HCT116 (cell line): ENCODE data around the gene SPATC1L. TPM values are rescaled to one million over a fixed set of nuclear protein-coding genes. Genes with fewer than 3 reads are reported as not detected.

Experiments used
- ATAC-seq: fragments of 200-7000 bp; cut with Tn5 transposase; 2 replicates; pipeline ENCODE4 v1.9.1; 2020; ENCODE audit warnings: mild to moderate bottlenecking, moderate library complexity
- BruUV-seq: library from RNA; stranded (reverse); fragments of 400-500 nt; replicated peaks from 2 replicates; lab custom pipeline; 2021; lab: Mats Ljungman, UMichigan
- CTCF ChIA-PET: fragments of 300-600 bp; sonication (Branson Sonifier 250); formaldehyde crosslinking; loops from one replicate; lab custom pipeline; 2021; ENCODE audit warnings: antibody characterized with exemption; lab: Charles Lee
- POLR2A ChIA-PET: fragments of 300-600, 350-600 bp; sonication (Branson Sonifier 250); formaldehyde crosslinking; loops from one replicate; lab custom pipeline; 2021; ENCODE audit warnings: antibody characterized with exemption; lab: Charles Lee
- RAD21 ChIA-PET, 2 experiments: fragments of 300-600 bp; sonication (Branson Sonifier 250); formaldehyde crosslinking; loops; one replicate each; lab custom pipeline; 2023; ENCODE audit warnings: low total read pairs in 2 of 2; ENCODE audit not compliant: uncharacterized antibody in 2 of 2, unreplicated experiment in 2 of 2, low non-redundant PET in 1 of 2; lab: Charles Lee
- DNase-seq: peaks from one replicate; pipeline ENCODE4 v3.0.0-alpha.2; 2010; ENCODE audit warnings: low read depth, low spot score
- H2AFZ ChIP-seq: fragments of 200-600 bp; shearing (Covaris generic), sonication (generic); 2 replicates; pipeline ENCODE4 v1.6.1; 2017; ENCODE audit warnings: low read depth, mixed run types, mixed read lengths, antibody characterized with exemption, low read length; ENCODE audit not compliant: poor library complexity, severe bottlenecking
- H3K27ac ChIP-seq: 2 replicates; pipeline ENCODE4 v1.5.1; 2012; ENCODE audit warnings: low read depth, low read length
- H3K27me3 ChIP-seq: fragments of 200-600 bp; sonication (generic); 2 replicates; pipeline ENCODE4 v1.6.1; 2016; ENCODE audit warnings: mixed run types, low read length, mixed read lengths; ENCODE audit not compliant: insufficient read depth
- H3K36me3 ChIP-seq, 2 experiments: fragments of 200-500 bp in 1 of 2; fragments of 200-600 bp in 1 of 2; sonication (Bioruptor generic) in 1 of 2; sonication (generic) in 1 of 2; 2 replicates each; pipeline versions ENCODE4 v1.5.1 to v1.6.1; 2014 to 2016; ENCODE audit warnings: low read length in 2 of 2, inconsistent platforms in 1 of 2, mixed read lengths in 1 of 2, mixed run types in 1 of 2; ENCODE audit not compliant: insufficient read depth in 2 of 2, control insufficient read depth in 1 of 2
- H3K4me1 ChIP-seq, 2 experiments: fragments of 200-600 bp in 1 of 2; sonication (generic) in 1 of 2; 2 replicates each; pipeline versions ENCODE4 v1.5.1 to v1.6.1; 2012 to 2017; ENCODE audit warnings: low read length in 2 of 2, inconsistent platforms in 1 of 2, mild to moderate bottlenecking in 1 of 2, mixed read lengths in 1 of 2, mixed run types in 1 of 2, moderate library complexity in 1 of 2; ENCODE audit not compliant: insufficient read depth in 2 of 2, control insufficient read depth in 1 of 2
- H3K4me2 ChIP-seq: fragments of 200-600 bp; sonication (generic); 2 replicates; pipeline ENCODE4 v1.6.1; 2017; ENCODE audit warnings: mixed run types, low read length, mixed read lengths
- H3K4me3 ChIP-seq, 2 experiments: fragments of 200-600 bp in 1 of 2; sonication (generic) in 1 of 2; replicated peaks in 1 of 2; 2 replicates each; pipeline ENCODE4 v1.5.1; 2011 to 2016; ENCODE audit warnings: low read length in 2 of 2, control low read depth in 1 of 2, low read depth in 1 of 2, mild to moderate bottlenecking in 1 of 2, mixed read lengths in 1 of 2, mixed run types in 1 of 2
- H3K79me2 ChIP-seq: fragments of 200-600 bp; sonication (generic); 2 replicates; pipeline ENCODE4 v1.6.1; 2017; ENCODE audit warnings: mild to moderate bottlenecking, mixed run types, low read length, moderate library complexity, mixed read lengths; ENCODE audit not compliant: insufficient read depth
- H3K9ac ChIP-seq: fragments of 200-600 bp; sonication (generic); 2 replicates; pipeline ENCODE4 v1.6.1; 2016; ENCODE audit warnings: low read length, mixed read lengths
- H3K9me2 ChIP-seq: fragments of 200-600 bp; sonication (generic), shearing (Covaris generic); 2 replicates; pipeline ENCODE4 v1.6.1; 2017; ENCODE audit warnings: mixed run types, mild to moderate bottlenecking, moderate library complexity; ENCODE audit not compliant: insufficient read depth
- H3K9me3 ChIP-seq, 2 experiments: fragments of 200-500 bp in 1 of 2; fragments of 200-600 bp in 1 of 2; sonication (Bioruptor generic) in 1 of 2; sonication (generic) in 1 of 2; 2 replicates each; pipeline ENCODE4 v1.6.1; 2014 to 2017; ENCODE audit warnings: low read length in 2 of 2, mixed read lengths in 2 of 2, inconsistent platforms in 1 of 2, low read depth in 1 of 2, mild to moderate bottlenecking in 1 of 2, mixed run types in 1 of 2, moderate library complexity in 1 of 2; ENCODE audit not compliant: control insufficient read depth in 1 of 2, insufficient read depth in 1 of 2
- H4K20me1 ChIP-seq: fragments of 200-600 bp; sonication (generic), shearing (Covaris generic); 2 replicates; pipeline ENCODE4 v1.6.1; 2017; ENCODE audit warnings: mixed run types, mild to moderate bottlenecking, moderate library complexity; ENCODE audit not compliant: insufficient read depth
- CEBPB ChIP-seq: IDR thresholded peaks from 2 replicates; pipeline ENCODE4 v1.6.1; 2012; ENCODE audit warnings: low read depth
- EGR1 ChIP-seq: IDR thresholded peaks from 2 replicates; pipeline ENCODE4 v1.6.1; 2012; ENCODE audit warnings: low read depth
- EZH2 ChIP-seq: fragments of 200-600 bp; sonication (generic); IDR thresholded peaks from 2 replicates; pipeline ENCODE4 v1.6.1; 2017; ENCODE audit warnings: antibody characterized with exemption, mixed run types
- JUND ChIP-seq: IDR thresholded peaks from 2 replicates; pipeline ENCODE4 v1.6.1; 2012
- MAX ChIP-seq: IDR thresholded peaks from 2 replicates; pipeline ENCODE4 v1.6.1; 2012
- POLR2A ChIP-seq: IDR thresholded peaks from 2 replicates; pipeline ENCODE4 v1.7.0; 2011; ENCODE audit warnings: borderline replicate concordance; ENCODE audit not compliant: insufficient read depth, insufficient read length; ENCODE audit errors: extremely low read depth
- RAD21 ChIP-seq: IDR thresholded peaks from 2 replicates; pipeline ENCODE4 v1.6.1; 2012; ENCODE audit warnings: low read depth, mild to moderate bottlenecking
- REST ChIP-seq: IDR thresholded peaks from 2 replicates; pipeline ENCODE4 v1.6.1; 2012; ENCODE audit warnings: low read depth
- SP1 ChIP-seq: IDR thresholded peaks from 2 replicates; pipeline ENCODE4 v1.6.1; 2012; ENCODE audit warnings: low read depth
- SRF ChIP-seq: IDR thresholded peaks from 2 replicates; pipeline ENCODE4 v1.6.1; 2012; ENCODE audit warnings: low read depth
- ZBTB33 ChIP-seq: IDR thresholded peaks from 2 replicates; pipeline ENCODE4 v1.6.1; 2011; ENCODE audit warnings: mild to moderate bottlenecking, low read length, moderate library complexity; ENCODE audit not compliant: insufficient replicate concordance; ENCODE audit errors: extremely low read depth
- ZFX ChIP-seq: fragments of 450-650 bp; IDR thresholded peaks from 2 replicates; pipeline ENCODE4 v1.6.1; 2017
- ZNF274 ChIP-seq: fragments of 200-500 bp; sonication (Bioruptor generic); IDR thresholded peaks from 2 replicates; pipeline ENCODE4 v1.6.1; 2014; ENCODE audit warnings: mild to moderate bottlenecking, low read depth, low read length, inconsistent platforms
- intact Hi-C: fragments of 100-400 bp; cut with micrococcal nuclease; formaldehyde crosslinking; loops from 2 replicates; pipeline ENCODE4 v1.10.0; 2022
- total RNA-seq: library from RNA; stranded (reverse); gene quantifications from one replicate; pipeline ENCODE4 v1.2.1, GENCODE V29; 2021; ENCODE audit not compliant: unreplicated experiment

Gene SPATC1L
- total RNA-seq, 1 experiment from 2014 or later, result 1.3 TPM

- intact Hi-C loops, result no loop called here
- Histone ChIP-seq H4K20me1 (no peaks in the 10 kb centered on the region), H3K9me3 (no peaks in the 10 kb centered on the region), H3K9ac (no peak overlapping the region), H3K4me3 (no peak overlapping the region), H3K9me2 (no peaks in the 10 kb centered on the region), H3K4me1 (no peaks in the 10 kb centered on the region), H2AFZ (no peak overlapping the region), H3K79me2 (no peaks in the 10 kb centered on the region), H3K27me3 (peaks cover 19% of the 10 kb centered on the region; the same call in 1 of the 2 replicates), H3K27ac (no peak overlapping the region), H3K4me2 (no peak overlapping the region), H3K36me3 (no peaks in the 10 kb centered on the region)
- no TSS peak for BruUV-seq
- no peak for TF ChIP-seq SRF
- TF ChIP-seq SP1, result no peak
- no peak for TF ChIP-seq ZBTB33
- ChIA-PET RAD21 (no interaction called here), POLR2A (no interaction called here), CTCF (no interaction called here)
- no peak for DNase-seq
- ATAC-seq, result no peak
Observed at GRCh38 chr21:46168238-46168637, 16.0 kb downstream of the SPATC1L start.

GRCh38 chr21:46165098-46165497, 19.2 kb downstream of the SPATC1L start:
- no peak overlapping the region for H3K4me3 ChIP-seq
- H3K9ac ChIP-seq, result no peak overlapping the region
- ChIA-PET RAD21 (no interaction called here), CTCF (no interaction called here), POLR2A (no interaction called here)
- intact Hi-C loops, result no loop called here
- no peaks in the 10 kb centered on the region for H3K36me3 ChIP-seq
- no peak for ATAC-seq
- H3K27ac ChIP-seq, result no peak overlapping the region
- no peaks in the 10 kb centered on the region for H3K9me2 ChIP-seq
- H3K4me2 ChIP-seq, result no peak overlapping the region
- BruUV-seq, result no TSS peak
- no peaks in the 10 kb centered on the region for H3K79me2 ChIP-seq
- no peak for DNase-seq
- peaks cover 9% of the 10 kb centered on the region; the same call in 1 of the 2 replicates for H3K27me3 ChIP-seq
- no peaks in the 10 kb centered on the region for H3K4me1 ChIP-seq
- H4K20me1 ChIP-seq, result no peaks in the 10 kb centered on the region
- no peaks in the 10 kb centered on the region for H3K9me3 ChIP-seq
- H2AFZ ChIP-seq, result no peak overlapping the region
- TF ChIP-seq POLR2A (no peak), EZH2 (no peak), ZBTB33 (no peak), CEBPB (no peak), SP1 (no peak), MAX (no peak), ZFX (no peak), RAD21 (no peak), JUND (no peak), REST (no peak), ZNF274 (no peak), EGR1 (no peak)
